Neural crest cell (in vitro differentiated cells): ENCODE measurements around the gene OLIG3. TPM values are rescaled to one million over a fixed set of nuclear protein-coding genes. Genes with fewer than 3 reads are reported as not detected.

Experiments used
- DNase-seq: peaks from one replicate; pipeline ENCODE4 v3.0.0; 2021; ENCODE audit warnings: low read depth, mixed read lengths, low spot score
- H3K27ac Mint-ChIP-seq: one replicate; pipeline ENCODE4 v1.8.0; 2021; ENCODE audit warnings: mild to moderate bottlenecking, mixed read lengths; ENCODE audit not compliant: unreplicated experiment
- H3K27me3 Mint-ChIP-seq: 2 replicates; pipeline ENCODE4 v1.8.0; 2021; ENCODE audit warnings: low read depth, mild to moderate bottlenecking, mixed read lengths
- H3K36me3 Mint-ChIP-seq: 2 replicates; pipeline ENCODE4 v1.8.0; 2021; ENCODE audit warnings: low read depth, mild to moderate bottlenecking, mixed read lengths
- H3K4me1 Mint-ChIP-seq: 2 replicates; pipeline ENCODE4 v1.8.0; 2021; ENCODE audit warnings: mixed read lengths
- H3K4me3 Mint-ChIP-seq: one replicate; pipeline ENCODE4 v1.8.0; 2021; ENCODE audit warnings: mild to moderate bottlenecking, mixed read lengths
- H3K9me3 Mint-ChIP-seq: 2 replicates; pipeline ENCODE4 v1.8.0; 2021; ENCODE audit warnings: mixed read lengths
- long read RNA-seq: library from polyadenylated mRNA; unstranded; transcript quantifications from one replicate; pipeline ENCODE4 v2.0.0, GENCODE V29; 2020
- total RNA-seq: library from RNA; stranded (reverse); gene quantifications from 2 replicates; pipeline ENCODE4 v1.2.1, GENCODE V29; 2021
- TF ChIP-seq, protein P1 (sequence below): fragments of 200-600 bp; sonication (generic); conservative IDR thresholded peaks from 2 replicates; pipeline ENCODE4 v1.5.0; 2021; ENCODE audit warnings: antibody characterized with exemption, mild to moderate bottlenecking

OLIG3 gene
- 0.14 and 0.63 TPM in 2 replicates for total RNA-seq
- long read RNA-seq = 0 reads

DNA sequence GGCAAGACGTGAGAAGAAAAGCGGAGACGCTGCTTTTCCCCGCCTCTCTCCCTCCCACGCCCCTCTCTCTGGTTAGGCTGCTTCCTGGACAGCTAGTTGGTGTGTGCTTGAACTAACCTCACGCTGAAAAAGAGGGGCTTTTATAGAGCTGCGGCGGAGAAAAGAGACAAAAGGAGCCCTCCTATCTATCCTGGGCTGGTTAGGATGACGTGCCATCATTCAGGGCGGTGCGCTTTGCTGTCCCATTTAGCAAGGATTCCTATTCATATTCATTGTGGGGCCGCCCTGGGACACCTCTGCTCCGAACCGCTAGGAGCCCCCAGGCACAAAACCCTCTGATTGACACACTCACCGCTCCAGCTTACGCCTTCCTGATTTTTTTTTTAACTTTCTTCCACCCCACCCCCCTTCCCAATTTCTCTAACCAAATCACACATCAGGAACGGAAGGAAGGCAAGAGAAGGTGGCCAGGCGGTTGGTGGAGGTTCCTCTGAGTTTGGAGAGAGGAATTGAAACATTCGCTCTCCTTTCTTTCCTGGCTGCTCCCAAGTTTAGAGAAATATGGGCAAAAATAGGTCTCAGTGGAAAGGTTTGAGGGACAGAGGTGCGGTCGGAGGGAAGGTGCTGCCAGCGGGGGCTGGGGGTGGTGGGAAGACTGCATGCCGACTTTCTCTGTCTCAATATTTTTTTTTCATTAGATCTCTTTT is at the start of gene OLIG3:
TSS of gene OLIG3 (minus strand) at position 114 of the 707 bp plus-strand sequence. CDS start 224 bp downstream, outside the sequence.
- Mint-ChIP-seq H3K36me3 (no peaks in the 10 kb centered on the region), H3K27me3 (peaks cover 100% of the 10 kb centered on the region), H3K27ac (no peak within 1 kb of the TSS), H3K4me1 (peaks cover 25% of the 10 kb centered on the region), H3K4me3 (peak within 1 kb of the TSS; percentile 65), H3K9me3 (no peaks in the 10 kb centered on the region)
- no peak for DNase-seq
- TF ChIP-seq, protein P1, sequence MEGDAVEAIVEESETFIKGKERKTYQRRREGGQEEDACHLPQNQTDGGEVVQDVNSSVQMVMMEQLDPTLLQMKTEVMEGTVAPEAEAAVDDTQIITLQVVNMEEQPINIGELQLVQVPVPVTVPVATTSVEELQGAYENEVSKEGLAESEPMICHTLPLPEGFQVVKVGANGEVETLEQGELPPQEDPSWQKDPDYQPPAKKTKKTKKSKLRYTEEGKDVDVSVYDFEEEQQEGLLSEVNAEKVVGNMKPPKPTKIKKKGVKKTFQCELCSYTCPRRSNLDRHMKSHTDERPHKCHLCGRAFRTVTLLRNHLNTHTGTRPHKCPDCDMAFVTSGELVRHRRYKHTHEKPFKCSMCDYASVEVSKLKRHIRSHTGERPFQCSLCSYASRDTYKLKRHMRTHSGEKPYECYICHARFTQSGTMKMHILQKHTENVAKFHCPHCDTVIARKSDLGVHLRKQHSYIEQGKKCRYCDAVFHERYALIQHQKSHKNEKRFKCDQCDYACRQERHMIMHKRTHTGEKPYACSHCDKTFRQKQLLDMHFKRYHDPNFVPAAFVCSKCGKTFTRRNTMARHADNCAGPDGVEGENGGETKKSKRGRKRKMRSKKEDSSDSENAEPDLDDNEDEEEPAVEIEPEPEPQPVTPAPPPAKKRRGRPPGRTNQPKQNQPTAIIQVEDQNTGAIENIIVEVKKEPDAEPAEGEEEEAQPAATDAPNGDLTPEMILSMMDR = no peak

DNA sequence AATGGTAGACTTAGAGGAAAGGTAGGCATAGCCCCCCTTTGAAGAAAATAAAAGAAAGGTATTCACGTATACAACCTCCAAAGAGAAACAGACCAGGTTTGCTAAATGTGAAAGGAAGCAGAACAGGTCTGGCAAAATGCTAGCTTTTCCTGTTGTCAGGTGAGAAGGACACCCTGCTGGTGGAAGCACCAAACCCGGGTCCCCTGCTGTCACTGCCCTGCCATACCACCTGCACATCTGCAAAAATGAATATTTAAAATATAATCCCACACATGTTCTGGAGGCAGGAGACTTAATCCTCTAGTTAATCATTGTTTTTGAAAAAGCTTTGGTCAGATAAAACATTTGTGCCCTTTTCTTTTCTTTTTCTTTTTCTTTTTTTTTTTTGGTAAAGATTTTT is 48.9 kb upstream of the OLIG3 start:
- Mint-ChIP-seq H3K9me3 (no peaks in the 10 kb centered on the region), H3K36me3 (no peaks in the 10 kb centered on the region), H3K27me3 (peaks cover 7% of the 10 kb centered on the region), H3K27ac (no peak overlapping the region), H3K4me1 (peaks cover 6% of the 10 kb centered on the region), H3K4me3 (no peak overlapping the region)
- no peak for DNase-seq
- TF ChIP-seq, protein P1 = no peak

DNA sequence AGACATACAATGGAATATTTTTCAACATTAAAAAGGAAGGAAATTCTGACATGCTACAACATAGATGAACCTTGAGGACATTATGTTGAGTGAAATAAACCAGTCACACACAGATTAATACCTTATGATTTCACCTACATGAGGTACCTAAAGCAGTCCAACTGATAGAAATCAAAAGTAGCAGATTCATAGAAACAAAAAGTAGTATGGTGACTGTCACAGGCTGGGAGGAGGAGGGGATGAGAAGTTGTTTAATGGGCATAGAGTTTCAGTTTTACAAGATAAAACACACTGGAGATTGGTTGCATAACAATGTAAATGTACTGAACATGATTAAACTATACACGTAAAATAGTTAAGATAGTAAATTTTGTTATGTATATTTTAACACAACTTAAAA is 48.5 kb upstream of the OLIG3 start:
- Mint-ChIP-seq H3K9me3 (no peaks in the 10 kb centered on the region), H3K4me1 (peaks cover 5% of the 10 kb centered on the region), H3K4me3 (no peak overlapping the region), H3K27me3 (peaks cover 7% of the 10 kb centered on the region), H3K36me3 (no peaks in the 10 kb centered on the region), H3K27ac (no peak overlapping the region)
- DNase-seq = no peak
- TF ChIP-seq, protein P1 = no peak

DNA sequence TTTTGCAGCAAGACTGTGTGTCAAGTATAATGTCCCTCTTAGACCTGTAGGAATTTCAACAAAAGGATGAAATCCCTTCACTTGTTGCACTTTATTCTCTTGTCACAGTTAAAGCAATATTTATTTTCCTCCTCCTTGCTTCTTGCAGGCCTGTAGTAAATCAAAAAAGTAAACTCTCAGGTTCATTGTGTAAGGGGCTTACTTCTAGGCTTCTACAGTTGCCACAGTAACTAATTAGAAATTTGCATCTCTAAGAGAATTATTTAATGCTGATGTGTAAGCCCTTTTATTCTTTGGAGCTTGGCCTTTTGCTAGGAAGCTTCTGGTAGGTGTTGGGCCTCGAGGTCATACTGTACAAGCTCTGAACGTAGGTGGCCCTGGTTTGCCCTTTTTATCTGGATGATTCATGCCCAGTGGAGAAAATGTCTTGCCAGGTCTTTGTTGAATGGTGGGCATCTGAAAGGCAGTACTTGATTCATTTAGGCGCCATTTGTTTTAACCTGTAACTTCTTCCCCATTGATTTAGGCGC is 47.4 kb upstream of the OLIG3 start:
- no peak for DNase-seq
- peaks cover 5% of the 10 kb centered on the region for H3K4me1 Mint-ChIP-seq
- H3K27ac Mint-ChIP-seq = no peak overlapping the region
- H3K9me3 Mint-ChIP-seq = no peaks in the 10 kb centered on the region
- H3K27me3 Mint-ChIP-seq = peaks cover 7% of the 10 kb centered on the region
- TF ChIP-seq, protein P1 = no peak
- no peak overlapping the region for H3K4me3 Mint-ChIP-seq
- H3K36me3 Mint-ChIP-seq = no peaks in the 10 kb centered on the region

DNA sequence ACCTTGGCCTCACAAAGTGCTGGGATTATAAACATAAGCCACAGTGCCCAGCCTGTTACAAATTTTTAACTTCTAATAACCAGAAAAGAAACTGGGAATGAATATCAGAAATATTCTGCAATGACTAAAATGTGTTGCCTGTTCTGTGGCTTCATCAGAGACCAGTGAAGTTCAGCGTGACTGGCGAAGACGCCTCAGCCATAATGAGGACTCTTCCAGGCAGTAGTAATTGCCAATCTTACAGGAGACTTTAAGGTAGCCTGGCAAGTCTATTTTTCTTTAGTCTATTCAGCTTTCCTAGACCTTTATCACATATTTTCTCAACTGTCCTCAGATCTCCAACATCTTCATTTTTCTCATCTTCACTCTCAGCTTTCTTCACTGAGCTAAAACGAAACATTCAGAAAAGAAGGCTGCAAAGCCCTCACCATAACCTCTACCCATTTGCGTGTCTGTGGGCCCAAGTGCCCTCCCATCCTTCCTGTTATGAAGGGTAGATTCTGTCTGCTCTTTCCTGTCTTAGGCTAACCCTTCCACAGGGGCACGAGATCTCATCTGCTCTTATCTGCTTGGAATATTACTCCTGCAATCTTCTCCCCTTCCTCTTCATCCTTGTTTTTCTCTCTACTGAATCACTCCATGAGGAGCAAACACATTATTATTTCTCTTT is 42.0 kb upstream of the OLIG3 start:
- Mint-ChIP-seq H3K36me3 (no peaks in the 10 kb centered on the region), H3K27me3 (peaks cover 16% of the 10 kb centered on the region), H3K9me3 (peaks cover 2% of the 10 kb centered on the region), H3K4me1 (no peaks in the 10 kb centered on the region), H3K27ac (no peak overlapping the region), H3K4me3 (no peak overlapping the region)
- no peak for DNase-seq
- TF ChIP-seq, protein P1 = no peak
